Measurements from ENCODE around the gene ISCA1.
A peak's percentile ranks its signal among the peaks of the same experiment; 100 is the strongest.

The ISCA1 gene

GRCh38 chr9:86281593-86282076, 703 bp downstream of the ISCA1 start:
- H3K36me3 ChIP-seq (ENCODE audit: control insufficient read depth, insufficient read depth, low read length), result no peaks in the 10 kb centered on the region
- no peak for TF ChIP-seq CTCF (IDR thresholded peaks at IDR 0.05)

GRCh38 chr9:86280580-86280979, 1.8 kb downstream of the ISCA1 start:
- Histone ChIP-seq H3K4me1 (no peaks in the 10 kb centered on the region), H3K4me2 (ENCODE audit: low read length) (no peak overlapping the region), H3K36me3 (ENCODE audit: control insufficient read depth, insufficient read depth, low read length) (no peaks in the 10 kb centered on the region), H3K4me3 (ENCODE audit: low read depth, low read length) (no peak overlapping the region), H3K27ac (no peak overlapping the region), H3K27me3 (ENCODE audit: control insufficient read depth, insufficient read depth, low read length) (no peaks in the 10 kb centered on the region), H3K79me2 (peaks cover 12% of the 10 kb centered on the region), H3K9ac (no peak overlapping the region), H2AFZ (no peak overlapping the region), H3K9me3 (ENCODE audit: control insufficient read depth, low read length) (no peaks in the 10 kb centered on the region)
- TF ChIP-seq CTCF (IDR thresholded peaks at IDR 0.05), result no peak

More at GRCh38 chr9:86281593-86282076, 703 bp downstream of the ISCA1 start:
- H3K4me1 ChIP-seq, result no peaks in the 10 kb centered on the region
- H3K9ac ChIP-seq, result peak overlapping the region; percentile 19
- peak overlapping the region; percentile 97 for H2AFZ ChIP-seq
- H3K79me2 ChIP-seq, result peaks cover 9% of the 10 kb centered on the region
- H3K27ac ChIP-seq, result peak overlapping the region; percentile 88
- no peaks in the 10 kb centered on the region for H3K9me3 ChIP-seq (ENCODE audit: control insufficient read depth, low read length)
- peak overlapping the region; percentile 90 for H3K4me3 ChIP-seq (ENCODE audit: low read depth, low read length)
- H3K4me2 ChIP-seq (ENCODE audit: low read length), result peak overlapping the region; percentile 85
- no peaks in the 10 kb centered on the region for H3K27me3 ChIP-seq (ENCODE audit: control insufficient read depth, insufficient read depth, low read length)

GRCh38 chr9:86279839-86280238, 2.5 kb downstream of the ISCA1 start:
- no peaks in the 10 kb centered on the region for H3K4me1 ChIP-seq
- H3K4me2 ChIP-seq (ENCODE audit: low read length), result no peak overlapping the region
- no peak overlapping the region for H2AFZ ChIP-seq
- no peaks in the 10 kb centered on the region for H3K36me3 ChIP-seq (ENCODE audit: control insufficient read depth, insufficient read depth, low read length)
- peaks cover 14% of the 10 kb centered on the region for H3K79me2 ChIP-seq
- H3K9me3 ChIP-seq (ENCODE audit: control insufficient read depth, low read length), result no peaks in the 10 kb centered on the region
- no peak overlapping the region for H3K27ac ChIP-seq
- no peak overlapping the region for H3K9ac ChIP-seq
- TF ChIP-seq CTCF (IDR thresholded peaks at IDR 0.05), result no peak
- no peaks in the 10 kb centered on the region for H3K27me3 ChIP-seq (ENCODE audit: control insufficient read depth, insufficient read depth, low read length)
- H3K4me3 ChIP-seq (ENCODE audit: low read depth, low read length), result no peak overlapping the region

- no peaks in the 10 kb centered on the region for H3K9me3 ChIP-seq (ENCODE audit: control insufficient read depth, low read length)
- H3K4me2 ChIP-seq (ENCODE audit: low read length), result no peak overlapping the region
- H3K4me1 ChIP-seq, result no peaks in the 10 kb centered on the region
- no peak overlapping the region for H3K9ac ChIP-seq
- H3K27ac ChIP-seq, result no peak overlapping the region
- no peaks in the 10 kb centered on the region for H3K36me3 ChIP-seq (ENCODE audit: control insufficient read depth, insufficient read depth, low read length)
- peaks cover 14% of the 10 kb centered on the region for H3K79me2 ChIP-seq
- no peak for TF ChIP-seq CTCF (IDR thresholded peaks at IDR 0.05)
- no peaks in the 10 kb centered on the region for H3K27me3 ChIP-seq (ENCODE audit: control insufficient read depth, insufficient read depth, low read length)
- no peak overlapping the region for H2AFZ ChIP-seq
- H3K4me3 ChIP-seq (ENCODE audit: low read depth, low read length), result no peak overlapping the region
Observed at GRCh38 chr9:86277072-86277471, 5.3 kb downstream of the ISCA1 start.

GRCh38 chr9:86275962-86276361, 6.4 kb downstream of the ISCA1 start:
- Histone ChIP-seq H3K4me3 (ENCODE audit: low read depth, low read length) (no peak overlapping the region), H3K27ac (no peak overlapping the region), H3K79me2 (peaks cover 12% of the 10 kb centered on the region), H3K27me3 (ENCODE audit: control insufficient read depth, insufficient read depth, low read length) (no peaks in the 10 kb centered on the region), H3K4me2 (ENCODE audit: low read length) (no peak overlapping the region), H3K9ac (no peak overlapping the region), H3K4me1 (no peaks in the 10 kb centered on the region), H2AFZ (no peak overlapping the region), H3K36me3 (ENCODE audit: control insufficient read depth, insufficient read depth, low read length) (no peaks in the 10 kb centered on the region), H3K9me3 (ENCODE audit: control insufficient read depth, low read length) (no peaks in the 10 kb centered on the region)
- TF ChIP-seq CTCF (IDR thresholded peaks at IDR 0.05), result no peak

Data from parathyroid adenoma (tissue), 2 donors.